Natural killer cell (primary cell): ENCODE measurements around the gene CMBL. TPM values are rescaled to one million over a fixed set of nuclear protein-coding genes. Genes with fewer than 3 reads are reported as not detected.

Source experiments
- ATAC-seq, 3 donors: fragments of 150-1000 bp in 2 of 3; fragments of 200-7000 bp in 1 of 3; cut with Tn5 transposase; 1 replicate in 1 of 3; 2 replicates in 2 of 3; pipeline ENCODE4 v1.10.0; 2021; ENCODE audit warnings: mild to moderate bottlenecking in 2 of 3, moderate library complexity in 2 of 3
- DNase-seq, 2 donors: peaks; one replicate each; pipeline versions ENCODE4 v3.0.0 to v3.0.0-alpha.2; 2013 to 2021; ENCODE audit warnings: mixed read lengths in 1 of 2
- H3K27ac ChIP-seq: one replicate; pipeline ENCODE4 v1.5.1; 2013; ENCODE audit warnings: mild to moderate bottlenecking, low read length
- H3K27me3 ChIP-seq: one replicate; pipeline ENCODE4 v1.6.1; 2013; ENCODE audit warnings: low read length; ENCODE audit not compliant: control insufficient read depth, insufficient read depth
- H3K36me3 ChIP-seq: one replicate; pipeline ENCODE4 v1.6.1; 2013; ENCODE audit warnings: low read length; ENCODE audit not compliant: control insufficient read depth, insufficient read depth
- H3K4me1 ChIP-seq: one replicate; pipeline ENCODE4 v1.6.1; 2013; ENCODE audit warnings: low read length; ENCODE audit not compliant: control insufficient read depth, insufficient read depth
- H3K4me3 ChIP-seq: one replicate; pipeline ENCODE4 v1.5.1; 2013; ENCODE audit warnings: low read length
- H3K9me3 ChIP-seq: one replicate; pipeline ENCODE4 v1.6.1; 2013; ENCODE audit warnings: low read length; ENCODE audit not compliant: control insufficient read depth, insufficient read depth
- H3K27ac Mint-ChIP-seq, 2 donors: one replicate each; pipeline ENCODE4 v1.8.0; 2022; ENCODE audit warnings: mild to moderate bottlenecking in 2 of 2, mixed read lengths in 2 of 2, moderate library complexity in 1 of 2
- H3K27me3 Mint-ChIP-seq, 2 donors: one replicate each; pipeline ENCODE4 v1.8.0; 2022; ENCODE audit warnings: low read depth in 2 of 2, mixed read lengths in 2 of 2
- H3K36me3 Mint-ChIP-seq: one replicate; pipeline ENCODE4 v1.8.0; 2022; ENCODE audit warnings: mixed read lengths
- H3K4me1 Mint-ChIP-seq, 2 donors: one replicate each; pipeline ENCODE4 v1.8.0; 2022; ENCODE audit warnings: mixed read lengths in 2 of 2
- H3K4me3 Mint-ChIP-seq: one replicate; pipeline ENCODE4 v1.8.0; 2022; ENCODE audit warnings: mild to moderate bottlenecking, moderate library complexity, mixed read lengths
- H3K9me3 Mint-ChIP-seq, 2 donors: one replicate each; pipeline ENCODE4 v1.8.0; 2022; ENCODE audit warnings: mixed read lengths in 2 of 2
- WGBS: methylation state at CpG from one replicate; pipeline ENCODE4 v1.1.7; 2013; ENCODE audit warnings: missing lambda C conversion rate; ENCODE audit not compliant: insufficient coverage; 5-methylcytosine and 5-hydroxymethylcytosine counted together
- intact Hi-C: fragments of 100-400 bp; cut with micrococcal nuclease; formaldehyde crosslinking; loops from one replicate; pipeline ENCODE4 v1.14.2; 2022
- total RNA-seq, 4 donors: library from RNA; stranded (reverse); fragments of 120-200 nt in 1 of 4; gene quantifications; one replicate each; pipeline versions ENCODE4 v1.2.3 to v1.2.4, GENCODE V29; 2013 to 2022
- TF ChIP-seq, protein P1 (sequence below): fragments of 200-600 bp; IDR thresholded peaks from one replicate; pipeline ENCODE4 v1.8.0; 2022; ENCODE audit warnings: antibody characterized with exemption

CMBL gene
- total RNA-seq, 3 donors from 2014 or later (not counting 1 experiment from before 2014, with no cell fraction given): 0.45 to 1.0 TPM; not detected in 1

GRCh38 chr5:10306806-10307205 is 896 bp downstream of the CMBL start:
- H3K27me3 ChIP-seq: peaks cover 4% of the 10 kb centered on the region
- no peaks in the 10 kb centered on the region for H3K4me1 ChIP-seq
- Mint-ChIP-seq H3K27me3 (peaks cover 14 to 15% of the 10 kb centered on the region in 2 donors), H3K4me3 (peak overlapping the region; percentile 95), H3K27ac (no peak overlapping the region), H3K4me1 (peaks cover 8 to 14% of the 10 kb centered on the region in 2 donors), H3K36me3 (no peaks in the 10 kb centered on the region), H3K9me3 (no peaks in the 10 kb centered on the region)
- H3K36me3 ChIP-seq: no peaks in the 10 kb centered on the region
- TF ChIP-seq, protein P1, sequence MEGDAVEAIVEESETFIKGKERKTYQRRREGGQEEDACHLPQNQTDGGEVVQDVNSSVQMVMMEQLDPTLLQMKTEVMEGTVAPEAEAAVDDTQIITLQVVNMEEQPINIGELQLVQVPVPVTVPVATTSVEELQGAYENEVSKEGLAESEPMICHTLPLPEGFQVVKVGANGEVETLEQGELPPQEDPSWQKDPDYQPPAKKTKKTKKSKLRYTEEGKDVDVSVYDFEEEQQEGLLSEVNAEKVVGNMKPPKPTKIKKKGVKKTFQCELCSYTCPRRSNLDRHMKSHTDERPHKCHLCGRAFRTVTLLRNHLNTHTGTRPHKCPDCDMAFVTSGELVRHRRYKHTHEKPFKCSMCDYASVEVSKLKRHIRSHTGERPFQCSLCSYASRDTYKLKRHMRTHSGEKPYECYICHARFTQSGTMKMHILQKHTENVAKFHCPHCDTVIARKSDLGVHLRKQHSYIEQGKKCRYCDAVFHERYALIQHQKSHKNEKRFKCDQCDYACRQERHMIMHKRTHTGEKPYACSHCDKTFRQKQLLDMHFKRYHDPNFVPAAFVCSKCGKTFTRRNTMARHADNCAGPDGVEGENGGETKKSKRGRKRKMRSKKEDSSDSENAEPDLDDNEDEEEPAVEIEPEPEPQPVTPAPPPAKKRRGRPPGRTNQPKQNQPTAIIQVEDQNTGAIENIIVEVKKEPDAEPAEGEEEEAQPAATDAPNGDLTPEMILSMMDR: no peak
- H3K4me3 ChIP-seq: no peak overlapping the region
- intact Hi-C loops: no loop called here
- ATAC-seq (no peak), DNase-seq (no peak)
- H3K9me3 ChIP-seq: no peaks in the 10 kb centered on the region
- 89% methylated on average over 7 of the region's 8 CpGs for WGBS
- no peak overlapping the region for H3K27ac ChIP-seq

GRCh38 chr5:10306114-10306513 is 1.6 kb downstream of the CMBL start:
- Mint-ChIP-seq H3K36me3 (no peaks in the 10 kb centered on the region), H3K27ac (no peak overlapping the region), H3K4me3 (peak overlapping the region; percentile 35), H3K9me3 (no peaks in the 10 kb centered on the region), H3K4me1 (peaks cover 8 to 14% of the 10 kb centered on the region in 2 donors), H3K27me3 (peaks cover 13 to 14% of the 10 kb centered on the region in 2 donors)
- Histone ChIP-seq H3K27me3 (peaks cover 4% of the 10 kb centered on the region), H3K27ac (no peak overlapping the region), H3K9me3 (no peaks in the 10 kb centered on the region), H3K36me3 (no peaks in the 10 kb centered on the region), H3K4me1 (no peaks in the 10 kb centered on the region), H3K4me3 (no peak overlapping the region)
- ATAC-seq: no peak
- WGBS: 92% methylated on average over 5 of the region's 5 CpGs
- DNase-seq: no peak
- intact Hi-C loops: no loop called here
- TF ChIP-seq, protein P1: no peak

GRCh38 chr5:10304932-10305331 is 2.8 kb downstream of the CMBL start:
- Histone ChIP-seq H3K36me3 (no peaks in the 10 kb centered on the region), H3K4me3 (no peak overlapping the region), H3K27ac (no peak overlapping the region), H3K27me3 (peaks cover 4% of the 10 kb centered on the region), H3K4me1 (no peaks in the 10 kb centered on the region), H3K9me3 (no peaks in the 10 kb centered on the region)
- Mint-ChIP-seq H3K9me3 (no peaks in the 10 kb centered on the region), H3K27me3 (peaks cover 9 to 14% of the 10 kb centered on the region in 2 donors), H3K36me3 (no peaks in the 10 kb centered on the region), H3K4me3 (no peak overlapping the region), H3K4me1 (peaks cover 8 to 14% of the 10 kb centered on the region in 2 donors), H3K27ac (no peak overlapping the region)
- intact Hi-C loops: no loop called here
- TF ChIP-seq, protein P1: no peak
- WGBS: 86% methylated on average over 4 of the region's 5 CpGs
- no peak for ATAC-seq
- DNase-seq: no peak

DNA sequence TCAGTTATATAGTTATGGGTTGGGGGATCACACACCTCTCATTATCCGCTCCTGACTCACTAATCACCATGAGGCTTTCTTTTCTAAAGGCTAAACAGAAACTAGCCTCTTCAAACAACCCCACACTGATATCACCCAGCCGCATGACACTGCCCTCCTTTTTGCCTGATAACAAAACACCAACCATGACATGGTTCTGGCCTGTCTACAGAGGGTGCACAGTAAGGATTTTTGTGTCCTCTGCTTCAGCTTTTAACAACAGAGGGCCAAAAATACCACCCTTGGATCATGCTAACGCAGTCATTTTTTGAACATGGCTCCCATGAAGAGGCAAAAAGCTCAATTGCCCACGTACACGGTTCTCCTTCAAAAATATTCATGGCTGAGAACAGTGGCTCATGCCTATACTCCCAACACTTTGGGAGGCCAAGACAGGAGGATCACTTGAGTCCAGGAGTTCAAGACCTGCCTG is 4.0 kb downstream of the CMBL start:
- Histone ChIP-seq H3K36me3 (no peaks in the 10 kb centered on the region), H3K9me3 (no peaks in the 10 kb centered on the region), H3K4me1 (no peaks in the 10 kb centered on the region), H3K27ac (no peak overlapping the region), H3K4me3 (no peak overlapping the region), H3K27me3 (peaks cover 4% of the 10 kb centered on the region)
- peaks cover 9 to 14% of the 10 kb centered on the region in 2 donors for H3K27me3 Mint-ChIP-seq
- TF ChIP-seq, protein P1: no peak
- intact Hi-C loops: no loop called here
- WGBS: 94% methylated on average over 5 of the region's 5 CpGs
- H3K4me1 Mint-ChIP-seq: peaks cover 8 to 14% of the 10 kb centered on the region in 2 donors
- peak in 1 of 3 donors; percentile 26 for ATAC-seq
- no peak for DNase-seq
- H3K4me3 Mint-ChIP-seq: no peak overlapping the region
- no peaks in the 10 kb centered on the region for H3K9me3 Mint-ChIP-seq
- H3K36me3 Mint-ChIP-seq: no peaks in the 10 kb centered on the region
- H3K27ac Mint-ChIP-seq: no peak overlapping the region
